Stomach (tissue), 4 donors: ENCODE measurements around the gene ZXDC.

Source experiments
- CTCF ChIP-seq, 7 experiments: fragments of 450-650 bp in 4 of 7; fragments of 200-600 bp in 3 of 7; sonication (generic) in 3 of 7; IDR thresholded peaks; one replicate each; pipeline ENCODE4 v1.5.1; 2016 to 2019; ENCODE audit warnings: antibody characterized with exemption in 7 of 7, control low read depth in 2 of 7, mild to moderate bottlenecking in 1 of 7
- EP300 ChIP-seq: sonication (generic); formaldehyde crosslinking; IDR thresholded peaks from one replicate; pipeline ENCODE4 v1.6.1; 2017; ENCODE audit warnings: antibody characterized with exemption
- POLR2AphosphoS5 ChIP-seq, 3 donors: sonication (generic); formaldehyde crosslinking; IDR thresholded peaks; one replicate each; pipeline ENCODE4 v1.6.1; 2016; ENCODE audit warnings: antibody characterized with exemption in 3 of 3

GRCh38 chr3:126390201-126390600, 85.5 kb downstream of the ZXDC start:
- TF ChIP-seq CTCF (IDR thresholded peaks at IDR 0.05): no peak
- TF ChIP-seq POLR2AphosphoS5 (IDR thresholded peaks at IDR 0.05): no peak
- no peak for TF ChIP-seq EP300
